ENCODE results near the gene APEH.

Gene APEH

GRCh38 chr3:49673715-49674496 is at the start of gene APEH:
Gene APEH, plus strand, starts transcription at chr3:49674351. Its CDS starts 51 bp downstream, at chr3:49674402.
- DNase-seq (ENCODE audit: low spot score) = peak; percentile 94

- no peak for DNase-seq (ENCODE audit: low spot score)
Measured at GRCh38 chr3:49625071-49625470, 49.1 kb upstream of the APEH start.

- no peak for DNase-seq (ENCODE audit: low spot score)
Measured at GRCh38 chr3:49626101-49626581, 48.0 kb upstream of the APEH start.

- DNase-seq (ENCODE audit: low spot score) = no peak
Measured at GRCh38 chr3:49626796-49627195, 47.4 kb upstream of the APEH start.

- no peak for DNase-seq (ENCODE audit: low spot score)
Measured at GRCh38 chr3:49627634-49628033, 46.5 kb upstream of the APEH start.

GRCh38 chr3:49628249-49628648 is 45.9 kb upstream of the APEH start:
- DNase-seq (ENCODE audit: low spot score) = no peak

- no peak for DNase-seq (ENCODE audit: low spot score)
Measured at GRCh38 chr3:49629451-49629850, 44.7 kb upstream of the APEH start.

- DNase-seq (ENCODE audit: low spot score) = no peak
Measured at GRCh38 chr3:49629866-49630265, 44.3 kb upstream of the APEH start.

GRCh38 chr3:49630784-49631183 is 43.4 kb upstream of the APEH start:
- no peak for DNase-seq (ENCODE audit: low spot score)

- no peak for DNase-seq (ENCODE audit: low spot score)
Measured at GRCh38 chr3:49634736-49635135, 39.4 kb upstream of the APEH start.

- no peak for DNase-seq (ENCODE audit: low spot score)
Measured at GRCh38 chr3:49636883-49637609, 37.1 kb upstream of the APEH start.

GRCh38 chr3:49638445-49638844 is 35.7 kb upstream of the APEH start:
- DNase-seq (ENCODE audit: low spot score) = no peak

- DNase-seq (ENCODE audit: low spot score) = no peak
Measured at GRCh38 chr3:49639551-49639950, 34.6 kb upstream of the APEH start.

GRCh38 chr3:49641292-49641691 is 32.9 kb upstream of the APEH start:
- DNase-seq (ENCODE audit: low spot score) = no peak

- no peak for DNase-seq (ENCODE audit: low spot score)
Measured at GRCh38 chr3:49641921-49642707, 32.0 kb upstream of the APEH start.

GRCh38 chr3:49642708-49643145 is 31.4 kb upstream of the APEH start:
- no peak for DNase-seq (ENCODE audit: low spot score)

- DNase-seq (ENCODE audit: low spot score) = no peak
Measured at GRCh38 chr3:49644684-49645083, 29.5 kb upstream of the APEH start.

- no peak for DNase-seq (ENCODE audit: low spot score)
Measured at GRCh38 chr3:49646236-49646635, 27.9 kb upstream of the APEH start.

- no peak for DNase-seq (ENCODE audit: low spot score)
Measured at GRCh38 chr3:49647741-49648140, 26.4 kb upstream of the APEH start.

GRCh38 chr3:49648354-49649019 is 25.7 kb upstream of the APEH start:
- no peak for DNase-seq (ENCODE audit: low spot score)

- no peak for DNase-seq (ENCODE audit: low spot score)
Measured at GRCh38 chr3:49649576-49649975, 24.6 kb upstream of the APEH start.

- no peak for DNase-seq (ENCODE audit: low spot score)
Measured at GRCh38 chr3:49650177-49650576, 24.0 kb upstream of the APEH start.

Data from left forelimb (tissue), 1 donor.